ENCODE data around the gene RAPGEF2. TPM values are rescaled to one million over a fixed set of nuclear protein-coding genes. Genes with fewer than 3 reads are reported as not detected.

RAPGEF2 gene
- total and polyA plus RNA-seq, 2 of the 8 experiments (the other 6 are each of a cell fraction or from before 2014, with no cell fraction given) = 24.4 to 48.6 TPM

- Histone ChIP-seq H3K9ac (replicated peaks in 1 of 4; ENCODE audit: extremely low read depth in 1 of 4, low read depth in 3 of 4, low read length in 3 of 4) (no peak overlapping the region), H2BK5ac (ENCODE audit: low read depth, low read length) (no peak overlapping the region), H3K4ac (replicated peaks; ENCODE audit: insufficient read length, low read depth, low read length) (no peak overlapping the region), H4K91ac (replicated peaks; ENCODE audit: insufficient read length, low read length) (no peak overlapping the region), H3K4me3 (ENCODE audit: extremely low read depth in 1 of 4, insufficient read depth in 2 of 4, low read depth in 3 of 4, low read length in 4 of 4) (no peak overlapping the region), H3K18ac (ENCODE audit: extremely low read depth, low read length) (no peak overlapping the region), H3K9me3 (ENCODE audit: insufficient read depth in 2 of 2, low read depth in 1 of 2, low read length in 1 of 2) (no peaks in the 10 kb centered on the region), H2BK20ac (ENCODE audit: low read length) (no peak overlapping the region), H2AK5ac (ENCODE audit: low read depth, low read length) (no peak overlapping the region), H2BK15ac (ENCODE audit: low read length) (no peak overlapping the region), H2BK12ac (ENCODE audit: low read depth, low read length) (no peak overlapping the region), H3K27ac (ENCODE audit: low read depth, low read length) (no peak overlapping the region), H3K56ac (replicated peaks; ENCODE audit: insufficient read length, low read depth, low read length) (no peak overlapping the region), H3K23ac (ENCODE audit: insufficient read length) (no peak overlapping the region), H3K36me3 (ENCODE audit: control insufficient read depth in 2 of 4, insufficient read depth in 4 of 4, low read length in 3 of 4) (no peaks in the 10 kb centered on the region), H2BK120ac (replicated peaks; ENCODE audit: low read depth, low read length) (no peak overlapping the region), H3K4me2 (ENCODE audit: insufficient read depth in 1 of 2, low read depth in 2 of 2, low read length in 2 of 2) (no peak overlapping the region), H4K20me1 (replicated peaks in 1 of 2; ENCODE audit: control insufficient read depth in 1 of 2, insufficient read depth in 2 of 2, low read length in 2 of 2) (peaks cover 0 to 2% of the 10 kb centered on the region in 2 experiments), H3K27me3 (replicated peaks in 1 of 4; ENCODE audit: control insufficient read depth in 3 of 4, extremely low read depth in 1 of 4, insufficient read depth in 3 of 4, low read length in 3 of 4) (no peaks in the 10 kb centered on the region), H3K14ac (ENCODE audit: insufficient read length) (no peak overlapping the region), H3K4me1 (replicated peaks in 1 of 4; ENCODE audit: control insufficient read depth in 3 of 4, insufficient read depth in 4 of 4, low read length in 3 of 4) (peaks cover 0 to 5% (median 2%) of the 10 kb centered on the region in 4 experiments; a peak in 3 of 7 replicates), H3K23me2 (ENCODE audit: low read depth, low read length) (no peaks in the 10 kb centered on the region; the same call in 1 of the 2 replicates), H4K8ac (ENCODE audit: extremely low read depth, insufficient read depth, low read length) (no peak overlapping the region), H4K5ac (ENCODE audit: insufficient read length, low read depth, low read length) (no peak overlapping the region), H3K79me1 (ENCODE audit: low read depth, low read length) (no peaks in the 10 kb centered on the region), H2AFZ (ENCODE audit: low read length) (no peak overlapping the region), H3K79me2 (ENCODE audit: control insufficient read depth in 1 of 2, insufficient read depth in 2 of 2, low read length in 2 of 2) (no peaks in the 10 kb centered on the region; a peak in 2 of 4 replicates)
- ChIA-PET CTCF (ENCODE audit: partially characterized antibody) (interaction anchor here (1.2 to 1.5 kb wide), 2 partner anchors 29 to 81 kb away, joined by 3 read pairs; no protein-coding TSS in a partner anchor), POLR2A (ENCODE audit: partially characterized antibody) (no interaction called here)
- WGBS, 2 experiments (ENCODE audit: extremely low coverage in 1 of 2, insufficient coverage in 1 of 2, insufficient read length in 1 of 2, insufficient replicate concordance in 2 of 2, low coverage in 1 of 2, low lambda C conversion rate in 2 of 2, missing lambda C conversion rate in 1 of 2) = 86% methylated on average over 6 of the region's 6 CpGs; no CpG with 5 or more reads in 1 of the 2 experiments
- no peak for TF ChIP-seq RNF2 (IDR thresholded peaks at IDR 0.05; ENCODE audit: borderline replicate concordance, low read depth, low read length, missing control alignments, poor library complexity, severe bottlenecking)
- no peak for FAIRE-seq
- no peak for DNase-seq (ENCODE audit: low read depth in 1 of 2, low spot score in 2 of 2)
These were observed 181.9 kb downstream of the RAPGEF2 start for GRCh38 chr4:159284733-159285132.

Data from H1 (cell line).